HEK293 (cell line): ENCODE results near the gene DGKB.

ENCODE experiments used
- CTCF ChIP-seq: fragments of 450-650 bp; formaldehyde crosslinking; IDR thresholded peaks from 2 replicates; pipeline ENCODE4 v1.5.1; 2016; ENCODE audit warnings: missing biosample characterization, missing genetic modification characterization
- SP3 ChIP-seq: fragments of 450-650 bp; formaldehyde crosslinking; IDR thresholded peaks from 2 replicates; pipeline ENCODE4 v1.5.1; 2016; ENCODE audit warnings: missing biosample characterization, missing genetic modification characterization
- YY1 ChIP-seq: fragments of 450-650 bp; formaldehyde crosslinking; IDR thresholded peaks from 2 replicates; pipeline ENCODE4 v1.5.1; 2018; ENCODE audit warnings: missing biosample characterization, missing genetic modification characterization
- ZNF138 ChIP-seq: fragments of 450-650 bp; formaldehyde crosslinking; IDR thresholded peaks from 2 replicates; pipeline ENCODE4 v1.5.1; 2016; ENCODE audit warnings: missing biosample characterization, missing genetic modification characterization, borderline replicate concordance
- ZNF362 ChIP-seq: fragments of 450-650 bp; formaldehyde crosslinking; IDR thresholded peaks from 2 replicates; pipeline ENCODE4 v1.5.1; 2016; ENCODE audit warnings: missing biosample characterization, missing genetic modification characterization
- ZNF404 ChIP-seq: fragments of 450-650 bp; formaldehyde crosslinking; IDR thresholded peaks from 2 replicates; pipeline ENCODE4 v1.5.1; 2017; ENCODE audit warnings: missing biosample characterization, missing genetic modification characterization
- ZNF580 ChIP-seq: fragments of 450-650 bp; formaldehyde crosslinking; IDR thresholded peaks from 2 replicates; pipeline ENCODE4 v1.5.1; 2016; ENCODE audit warnings: missing biosample characterization, missing genetic modification characterization

GRCh38 chr7:14501436-14501835, 401.1 kb downstream of the DGKB start:
- TF ChIP-seq ZNF138 (tag by site-specific recombination) (no peak), ZNF580 (tag by site-specific recombination) (no peak), ZNF404 (no peak), CTCF (tag by site-specific recombination) (no peak), ZNF362 (tag by site-specific recombination) (no peak), YY1 (tag by site-specific recombination) (no peak), SP3 (tag by site-specific recombination) (no peak)
